ENCODE measurements around the gene PRC1.
A peak's percentile ranks its signal among the peaks of the same experiment; 100 is the strongest.

The PRC1 gene

GRCh38 chr15:90994417-90995311 is at the start of gene PRC1:
PRC1 (minus strand) TSS chr15:90994535; CDS start chr15:90994417, 118 bp downstream.
- no peaks in the 10 kb centered on the region for H3K27me3 ChIP-seq (ENCODE audit: low read depth, low read length)
- H3K4me3 ChIP-seq (ENCODE audit: low read length), result peak within 1 kb of the TSS; percentile 96
- H3K4me1 ChIP-seq (ENCODE audit: low read length), result peaks cover 21% of the 10 kb centered on the region
- peaks cover 24% of the 10 kb centered on the region for H3K36me3 ChIP-seq (replicated peaks; ENCODE audit: low read depth, low read length)
- H3K9me3 ChIP-seq (ENCODE audit: insufficient read depth, low read length), result no peaks in the 10 kb centered on the region
- no peak for TF ChIP-seq CTCF (IDR thresholded peaks at IDR 0.05; ENCODE audit: low read depth, low read length)
- TF ChIP-seq EZH2phosphoT487 (IDR thresholded peaks at IDR 0.05; ENCODE audit: low read depth), result no peak
- H3K4me2 ChIP-seq (ENCODE audit: low read length), result peak within 1 kb of the TSS; percentile 97
- peaks cover 18% of the 10 kb centered on the region for H4K20me1 ChIP-seq (ENCODE audit: insufficient read depth, low read length)
- peak within 1 kb of the TSS; percentile 94 for H3K9ac ChIP-seq (ENCODE audit: low read length)
- H3K27ac ChIP-seq (ENCODE audit: low read length), result peak within 1 kb of the TSS; percentile 64
- peaks cover 62% of the 10 kb centered on the region for H3K79me2 ChIP-seq (ENCODE audit: low read length)
- peak within 1 kb of the TSS; percentile 97 for H2AFZ ChIP-seq (ENCODE audit: low read depth, low read length)

GRCh38 chr15:91043202-91043874 is 49.0 kb upstream of the PRC1 start:
- H3K9me3 ChIP-seq (ENCODE audit: insufficient read depth, low read length), result no peaks in the 10 kb centered on the region
- H4K20me1 ChIP-seq (ENCODE audit: insufficient read depth, low read length), result no peaks in the 10 kb centered on the region
- peaks cover 5% of the 10 kb centered on the region; the same call in 1 of the 2 replicates for H3K27me3 ChIP-seq (ENCODE audit: low read depth, low read length)
- H3K79me2 ChIP-seq (ENCODE audit: low read length), result no peaks in the 10 kb centered on the region
- no peak overlapping the region for H3K27ac ChIP-seq (ENCODE audit: low read length)
- H3K4me2 ChIP-seq (ENCODE audit: low read length), result no peak overlapping the region
- no peak overlapping the region for H3K4me3 ChIP-seq (ENCODE audit: low read length)
- no peak overlapping the region for H2AFZ ChIP-seq (ENCODE audit: low read depth, low read length)
- H3K4me1 ChIP-seq (ENCODE audit: low read length), result peaks cover 5% of the 10 kb centered on the region; the same call in 1 of the 2 replicates
- no peaks in the 10 kb centered on the region for H3K36me3 ChIP-seq (replicated peaks; ENCODE audit: low read depth, low read length)
- H3K9ac ChIP-seq (ENCODE audit: low read length), result no peak overlapping the region
- TF ChIP-seq EZH2phosphoT487 (IDR thresholded peaks at IDR 0.05; ENCODE audit: low read depth) (no peak), CTCF (IDR thresholded peaks at IDR 0.05; ENCODE audit: low read depth, low read length) (no peak)

- no peak overlapping the region for H3K27ac ChIP-seq (ENCODE audit: low read length)
- no peak for TF ChIP-seq EZH2phosphoT487 (IDR thresholded peaks at IDR 0.05; ENCODE audit: low read depth)
- TF ChIP-seq CTCF (IDR thresholded peaks at IDR 0.05; ENCODE audit: low read depth, low read length), result no peak
- no peaks in the 10 kb centered on the region for H3K4me1 ChIP-seq (ENCODE audit: low read length)
- no peak overlapping the region for H2AFZ ChIP-seq (ENCODE audit: low read depth, low read length)
- H3K9me3 ChIP-seq (ENCODE audit: insufficient read depth, low read length), result no peaks in the 10 kb centered on the region
- no peak overlapping the region for H3K4me3 ChIP-seq (ENCODE audit: low read length)
- no peak overlapping the region for H3K9ac ChIP-seq (ENCODE audit: low read length)
- H3K27me3 ChIP-seq (ENCODE audit: low read depth, low read length), result peaks cover 10% of the 10 kb centered on the region
- no peak overlapping the region for H3K4me2 ChIP-seq (ENCODE audit: low read length)
- no peaks in the 10 kb centered on the region for H3K79me2 ChIP-seq (ENCODE audit: low read length)
- H3K36me3 ChIP-seq (replicated peaks; ENCODE audit: low read depth, low read length), result no peaks in the 10 kb centered on the region
- no peaks in the 10 kb centered on the region for H4K20me1 ChIP-seq (ENCODE audit: insufficient read depth, low read length)
Observed at GRCh38 chr15:91040856-91041255, 46.5 kb upstream of the PRC1 start.

- H3K4me2 ChIP-seq (ENCODE audit: low read length), result no peak overlapping the region
- H3K9ac ChIP-seq (ENCODE audit: low read length), result no peak overlapping the region
Observed at GRCh38 chr15:91039996-91040395, 45.7 kb upstream of the PRC1 start.

More at GRCh38 chr15:91039996-91040395, 45.7 kb upstream of the PRC1 start:
- Histone ChIP-seq H3K9me3 (ENCODE audit: insufficient read depth, low read length) (no peaks in the 10 kb centered on the region), H3K27me3 (ENCODE audit: low read depth, low read length) (peaks cover 10% of the 10 kb centered on the region), H3K79me2 (ENCODE audit: low read length) (no peaks in the 10 kb centered on the region), H2AFZ (ENCODE audit: low read depth, low read length) (no peak overlapping the region), H4K20me1 (ENCODE audit: insufficient read depth, low read length) (no peaks in the 10 kb centered on the region), H3K27ac (ENCODE audit: low read length) (no peak overlapping the region), H3K4me3 (ENCODE audit: low read length) (no peak overlapping the region), H3K4me1 (ENCODE audit: low read length) (no peaks in the 10 kb centered on the region), H3K36me3 (replicated peaks; ENCODE audit: low read depth, low read length) (no peaks in the 10 kb centered on the region)
- no peak for TF ChIP-seq EZH2phosphoT487 (IDR thresholded peaks at IDR 0.05; ENCODE audit: low read depth)
- no peak for TF ChIP-seq CTCF (IDR thresholded peaks at IDR 0.05; ENCODE audit: low read depth, low read length)
